Measurements from ENCODE around the gene ANKRD44. TPM values are rescaled to one million over a fixed set of nuclear protein-coding genes. Genes with fewer than 3 reads are reported as not detected.

The ANKRD44 gene
- total RNA-seq, 1 donor from 2014 or later: 14.2 TPM

DNA sequence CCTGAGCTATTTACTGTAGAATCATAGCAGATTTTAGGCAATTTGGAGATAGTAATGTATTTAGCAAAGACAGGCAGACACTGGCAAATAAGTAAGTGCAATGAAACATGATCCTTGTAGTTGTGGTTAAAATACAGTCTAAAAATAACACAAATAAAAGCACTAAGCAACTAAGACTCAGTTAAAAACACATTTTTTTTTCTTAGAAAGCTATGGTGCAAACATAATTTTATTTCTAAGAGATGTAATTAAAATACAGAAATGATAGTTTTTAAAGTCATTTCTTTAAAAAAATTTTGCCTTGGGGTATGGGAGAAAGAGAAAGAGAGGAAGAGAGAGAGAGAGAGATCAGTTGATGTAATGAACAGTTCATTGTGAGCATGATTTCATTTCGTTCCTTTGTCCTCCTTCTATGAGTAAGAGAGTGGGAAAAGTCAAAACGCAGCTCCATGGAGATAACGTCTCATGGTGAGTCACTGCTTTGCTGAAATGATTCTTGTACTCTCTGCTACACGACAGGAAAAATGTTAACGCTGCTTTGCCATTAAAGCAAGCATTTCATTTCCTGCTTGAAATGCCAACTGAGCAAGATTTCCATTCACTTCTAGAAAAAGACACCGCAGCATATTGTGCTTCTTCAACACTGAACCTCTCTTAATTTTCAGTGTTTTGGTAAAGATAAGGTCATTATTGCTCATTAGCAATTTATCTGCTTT is 322.8 kb downstream of the ANKRD44 start:
- TF ChIP-seq CTCF (conservative IDR thresholded peaks at IDR 0.05): no peak
- no peak for DNase-seq (ENCODE audit: extremely low spot score, unreplicated experiment)
- Mint-ChIP-seq H3K4me3 (peak overlapping the region; percentile 79), H3K36me3 (peaks cover 5% of the 10 kb centered on the region), H3K9me3 (no peaks in the 10 kb centered on the region), H3K4me1 (ENCODE audit: unreplicated experiment) (peaks cover 34% of the 10 kb centered on the region), H3K27ac (peak overlapping the region; percentile 88), H3K27me3 (no peaks in the 10 kb centered on the region)

- no peak for TF ChIP-seq CTCF (conservative IDR thresholded peaks at IDR 0.05)
- no peak overlapping the region for H3K4me3 Mint-ChIP-seq
- no peaks in the 10 kb centered on the region for H3K27me3 Mint-ChIP-seq
- no peak for DNase-seq (ENCODE audit: extremely low spot score, unreplicated experiment)
- H3K9me3 Mint-ChIP-seq: no peaks in the 10 kb centered on the region
- peaks cover 5% of the 10 kb centered on the region for H3K36me3 Mint-ChIP-seq
- H3K4me1 Mint-ChIP-seq (ENCODE audit: unreplicated experiment): peaks cover 33% of the 10 kb centered on the region
- H3K27ac Mint-ChIP-seq: peak overlapping the region; percentile 88
Observed at GRCh38 chr2:196987298-196987648, 323.3 kb downstream of the ANKRD44 start.

DNA sequence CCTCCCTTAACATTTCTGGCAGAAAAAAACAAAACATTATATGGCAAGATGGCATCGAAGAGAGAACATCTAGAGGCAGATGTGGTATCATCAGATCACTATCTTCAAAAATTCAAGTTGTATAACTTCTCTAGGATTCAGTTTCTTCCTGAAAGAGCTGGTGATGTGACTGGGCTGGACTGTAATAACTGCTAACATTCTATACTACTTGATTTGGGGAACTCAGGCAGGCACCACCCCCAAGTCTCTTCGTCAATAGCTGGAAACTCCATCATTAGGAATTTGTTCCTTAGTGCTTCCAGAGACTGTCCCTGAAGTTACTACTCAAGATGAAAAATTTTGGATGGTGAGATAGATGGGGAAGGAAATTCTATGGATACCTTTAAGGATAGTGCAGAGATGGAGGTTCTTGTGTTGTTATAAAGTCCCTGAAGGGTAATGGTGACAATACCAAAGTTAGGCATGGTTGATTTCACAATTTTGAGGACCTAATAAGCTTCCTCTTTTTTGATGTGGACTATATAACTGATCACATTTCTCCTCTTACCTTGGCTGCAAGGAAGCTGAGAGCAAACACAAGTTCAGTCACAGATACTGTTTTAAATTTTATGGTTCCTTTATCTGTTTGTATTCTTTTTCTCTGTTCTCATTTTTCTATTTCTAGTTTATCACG is 324.9 kb downstream of the ANKRD44 start:
- no peaks in the 10 kb centered on the region for H3K27me3 Mint-ChIP-seq
- H3K4me3 Mint-ChIP-seq: no peak overlapping the region
- TF ChIP-seq CTCF (conservative IDR thresholded peaks at IDR 0.05): no peak
- H3K4me1 Mint-ChIP-seq (ENCODE audit: unreplicated experiment): peaks cover 23% of the 10 kb centered on the region
- H3K9me3 Mint-ChIP-seq: no peaks in the 10 kb centered on the region
- H3K36me3 Mint-ChIP-seq: peaks cover 3% of the 10 kb centered on the region
- no peak for DNase-seq (ENCODE audit: extremely low spot score, unreplicated experiment)
- H3K27ac Mint-ChIP-seq: no peak overlapping the region

DNA sequence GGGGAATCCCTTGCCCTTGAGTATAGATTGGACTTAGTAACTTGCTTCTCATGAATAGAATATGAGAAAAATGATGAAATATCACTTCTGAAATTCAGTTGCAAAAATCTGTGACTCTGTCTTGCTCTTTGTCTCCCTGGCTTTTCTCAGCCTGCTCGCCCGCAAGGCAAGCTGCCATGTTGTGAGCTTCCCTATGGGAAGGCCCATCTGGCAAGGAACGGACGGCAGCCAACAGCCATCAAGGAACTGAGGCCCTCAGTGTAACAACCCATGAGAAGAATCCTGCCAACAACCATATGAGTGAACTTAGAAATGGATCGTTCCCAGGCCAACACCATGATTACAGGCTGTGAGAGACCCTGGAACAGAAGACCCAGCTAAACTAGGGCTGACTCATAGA is 325.7 kb downstream of the ANKRD44 start:
- TF ChIP-seq CTCF (conservative IDR thresholded peaks at IDR 0.05): no peak
- H3K9me3 Mint-ChIP-seq: no peaks in the 10 kb centered on the region
- H3K27ac Mint-ChIP-seq: no peak overlapping the region
- no peak for DNase-seq (ENCODE audit: extremely low spot score, unreplicated experiment)
- no peaks in the 10 kb centered on the region for H3K27me3 Mint-ChIP-seq
- no peak overlapping the region for H3K4me3 Mint-ChIP-seq
- peaks cover 19% of the 10 kb centered on the region for H3K4me1 Mint-ChIP-seq (ENCODE audit: unreplicated experiment)
- no peaks in the 10 kb centered on the region for H3K36me3 Mint-ChIP-seq

DNA sequence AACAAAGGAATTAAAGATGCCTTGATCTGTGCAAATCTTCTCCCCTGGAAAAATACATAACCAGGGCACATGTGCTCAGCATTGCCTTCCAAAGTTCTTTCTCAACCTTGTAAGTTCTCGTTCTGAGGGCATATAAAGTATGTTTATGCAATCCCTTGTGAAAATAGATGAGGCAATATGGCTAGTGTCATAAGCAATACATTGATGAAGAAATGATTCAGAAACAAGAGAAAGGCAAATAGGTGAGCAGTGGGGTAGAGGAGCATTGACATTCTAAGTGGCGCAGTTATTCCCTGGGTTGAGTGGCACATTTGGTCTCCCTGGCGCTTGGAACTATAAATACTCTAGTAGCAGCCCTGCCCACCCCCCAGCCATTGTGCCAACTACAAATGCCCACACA is 326.6 kb downstream of the ANKRD44 start:
- Mint-ChIP-seq H3K36me3 (no peaks in the 10 kb centered on the region), H3K4me3 (no peak overlapping the region), H3K4me1 (ENCODE audit: unreplicated experiment) (peaks cover 19% of the 10 kb centered on the region), H3K27ac (no peak overlapping the region), H3K9me3 (no peaks in the 10 kb centered on the region), H3K27me3 (no peaks in the 10 kb centered on the region)
- no peak for DNase-seq (ENCODE audit: extremely low spot score, unreplicated experiment)
- no peak for TF ChIP-seq CTCF (conservative IDR thresholded peaks at IDR 0.05)
